ENCODE results near the gene MEI1.

DNA sequence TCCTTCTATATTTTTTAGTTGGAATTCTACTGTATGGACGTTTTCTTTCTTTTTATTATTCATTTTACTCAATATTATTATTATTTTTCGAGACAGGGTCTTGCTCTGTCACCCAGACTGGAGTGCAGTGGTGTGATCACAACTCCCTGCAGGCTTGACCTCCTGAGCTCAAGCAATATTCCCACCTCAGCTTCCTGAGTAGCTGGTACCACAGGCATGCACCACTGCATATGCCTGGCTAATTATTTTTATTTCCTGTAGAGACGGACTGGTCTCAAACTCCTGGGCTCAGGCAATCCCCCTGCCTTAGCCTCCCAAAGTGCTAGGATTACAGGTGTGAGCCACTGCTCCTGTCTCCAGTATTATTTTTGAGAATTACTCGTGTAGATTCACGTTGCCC, 67.2 kb downstream of the MEI1 start:
- TF ChIP-seq CTCF (IDR thresholded peaks at IDR 0.05): no peak
- TF ChIP-seq EP300 (IDR thresholded peaks at IDR 0.05): no peak
- no peak for TF ChIP-seq POLR2A (IDR thresholded peaks at IDR 0.05)

All from upper lobe of left lung (tissue), 4 donors.